ENCODE results near the gene NALCN.

DNA sequence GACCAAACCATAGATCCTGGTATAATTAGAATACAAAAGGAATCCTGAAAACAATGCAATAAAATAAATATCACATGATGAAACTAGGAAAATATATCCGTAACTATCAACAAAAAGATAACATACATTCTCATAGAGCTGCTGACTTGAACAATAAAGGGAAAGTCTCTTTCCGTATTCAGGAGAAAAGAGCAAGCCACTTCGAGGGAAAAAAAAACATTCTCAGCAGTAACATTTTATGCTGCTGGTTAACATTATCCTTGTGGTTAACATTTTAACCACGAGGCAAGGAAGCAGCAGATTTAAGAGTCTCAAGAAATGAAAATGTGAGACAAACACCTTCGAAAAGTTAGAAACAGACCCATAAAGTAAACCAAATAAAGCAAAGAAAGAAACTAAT lies 25.8 kb downstream of the NALCN start:
- TF ChIP-seq ZNF248 (tag by site-specific recombination; IDR thresholded peaks at IDR 0.05) (no peak), ZXDB (tag by site-specific recombination; IDR thresholded peaks at IDR 0.05) (no peak), ZFP3 (tag by site-specific recombination; IDR thresholded peaks at IDR 0.05; ENCODE audit: low read depth) (no peak), ZNF747 (tag by site-specific recombination; IDR thresholded peaks at IDR 0.05) (no peak), ZNF121 (tag by site-specific recombination; IDR thresholded peaks at IDR 0.05) (no peak), ZNF510 (tag by site-specific recombination; IDR thresholded peaks at IDR 0.05; ENCODE audit: insufficient replicate concordance) (no peak), TCF7L2 (IDR thresholded peaks at IDR 0.05; ENCODE audit: borderline replicate concordance, low read depth, low read length) (no peak), ZNF416 (tag by site-specific recombination; IDR thresholded peaks at IDR 0.05) (no peak)
- TF ChIP-seq, protein P1, sequence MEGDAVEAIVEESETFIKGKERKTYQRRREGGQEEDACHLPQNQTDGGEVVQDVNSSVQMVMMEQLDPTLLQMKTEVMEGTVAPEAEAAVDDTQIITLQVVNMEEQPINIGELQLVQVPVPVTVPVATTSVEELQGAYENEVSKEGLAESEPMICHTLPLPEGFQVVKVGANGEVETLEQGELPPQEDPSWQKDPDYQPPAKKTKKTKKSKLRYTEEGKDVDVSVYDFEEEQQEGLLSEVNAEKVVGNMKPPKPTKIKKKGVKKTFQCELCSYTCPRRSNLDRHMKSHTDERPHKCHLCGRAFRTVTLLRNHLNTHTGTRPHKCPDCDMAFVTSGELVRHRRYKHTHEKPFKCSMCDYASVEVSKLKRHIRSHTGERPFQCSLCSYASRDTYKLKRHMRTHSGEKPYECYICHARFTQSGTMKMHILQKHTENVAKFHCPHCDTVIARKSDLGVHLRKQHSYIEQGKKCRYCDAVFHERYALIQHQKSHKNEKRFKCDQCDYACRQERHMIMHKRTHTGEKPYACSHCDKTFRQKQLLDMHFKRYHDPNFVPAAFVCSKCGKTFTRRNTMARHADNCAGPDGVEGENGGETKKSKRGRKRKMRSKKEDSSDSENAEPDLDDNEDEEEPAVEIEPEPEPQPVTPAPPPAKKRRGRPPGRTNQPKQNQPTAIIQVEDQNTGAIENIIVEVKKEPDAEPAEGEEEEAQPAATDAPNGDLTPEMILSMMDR (tag by site-specific recombination; IDR thresholded peaks at IDR 0.05): no peak
- TF ChIP-seq, protein P2, sequence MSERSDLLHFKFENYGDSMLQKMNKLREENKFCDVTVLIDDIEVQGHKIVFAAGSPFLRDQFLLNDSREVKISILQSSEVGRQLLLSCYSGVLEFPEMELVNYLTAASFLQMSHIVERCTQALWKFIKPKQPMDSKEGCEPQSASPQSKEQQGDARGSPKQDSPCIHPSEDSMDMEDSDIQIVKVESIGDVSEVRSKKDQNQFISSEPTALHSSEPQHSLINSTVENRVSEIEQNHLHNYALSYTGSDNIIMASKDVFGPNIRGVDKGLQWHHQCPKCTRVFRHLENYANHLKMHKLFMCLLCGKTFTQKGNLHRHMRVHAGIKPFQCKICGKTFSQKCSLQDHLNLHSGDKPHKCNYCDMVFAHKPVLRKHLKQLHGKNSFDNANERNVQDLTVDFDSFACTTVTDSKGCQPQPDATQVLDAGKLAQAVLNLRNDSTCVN (tag by site-specific recombination; optimal IDR thresholded peaks at IDR 0.05): no peak
- TF ChIP-seq, protein P3, sequence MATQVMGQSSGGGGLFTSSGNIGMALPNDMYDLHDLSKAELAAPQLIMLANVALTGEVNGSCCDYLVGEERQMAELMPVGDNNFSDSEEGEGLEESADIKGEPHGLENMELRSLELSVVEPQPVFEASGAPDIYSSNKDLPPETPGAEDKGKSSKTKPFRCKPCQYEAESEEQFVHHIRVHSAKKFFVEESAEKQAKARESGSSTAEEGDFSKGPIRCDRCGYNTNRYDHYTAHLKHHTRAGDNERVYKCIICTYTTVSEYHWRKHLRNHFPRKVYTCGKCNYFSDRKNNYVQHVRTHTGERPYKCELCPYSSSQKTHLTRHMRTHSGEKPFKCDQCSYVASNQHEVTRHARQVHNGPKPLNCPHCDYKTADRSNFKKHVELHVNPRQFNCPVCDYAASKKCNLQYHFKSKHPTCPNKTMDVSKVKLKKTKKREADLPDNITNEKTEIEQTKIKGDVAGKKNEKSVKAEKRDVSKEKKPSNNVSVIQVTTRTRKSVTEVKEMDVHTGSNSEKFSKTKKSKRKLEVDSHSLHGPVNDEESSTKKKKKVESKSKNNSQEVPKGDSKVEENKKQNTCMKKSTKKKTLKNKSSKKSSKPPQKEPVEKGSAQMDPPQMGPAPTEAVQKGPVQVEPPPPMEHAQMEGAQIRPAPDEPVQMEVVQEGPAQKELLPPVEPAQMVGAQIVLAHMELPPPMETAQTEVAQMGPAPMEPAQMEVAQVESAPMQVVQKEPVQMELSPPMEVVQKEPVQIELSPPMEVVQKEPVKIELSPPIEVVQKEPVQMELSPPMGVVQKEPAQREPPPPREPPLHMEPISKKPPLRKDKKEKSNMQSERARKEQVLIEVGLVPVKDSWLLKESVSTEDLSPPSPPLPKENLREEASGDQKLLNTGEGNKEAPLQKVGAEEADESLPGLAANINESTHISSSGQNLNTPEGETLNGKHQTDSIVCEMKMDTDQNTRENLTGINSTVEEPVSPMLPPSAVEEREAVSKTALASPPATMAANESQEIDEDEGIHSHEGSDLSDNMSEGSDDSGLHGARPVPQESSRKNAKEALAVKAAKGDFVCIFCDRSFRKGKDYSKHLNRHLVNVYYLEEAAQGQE (tag by site-specific recombination; IDR thresholded peaks at IDR 0.05): no peak

Data from HEK293 (cell line).